ENCODE measurements around the gene STXBP1. TPM values are rescaled to one million over a fixed set of nuclear protein-coding genes. Genes with fewer than 3 reads are reported as not detected.

Gene STXBP1
- total and polyA plus RNA-seq, 2 of the 13 experiments (the other 11 are each of a cell fraction or from before 2014, with no cell fraction given), result 2.9 TPM

DNA sequence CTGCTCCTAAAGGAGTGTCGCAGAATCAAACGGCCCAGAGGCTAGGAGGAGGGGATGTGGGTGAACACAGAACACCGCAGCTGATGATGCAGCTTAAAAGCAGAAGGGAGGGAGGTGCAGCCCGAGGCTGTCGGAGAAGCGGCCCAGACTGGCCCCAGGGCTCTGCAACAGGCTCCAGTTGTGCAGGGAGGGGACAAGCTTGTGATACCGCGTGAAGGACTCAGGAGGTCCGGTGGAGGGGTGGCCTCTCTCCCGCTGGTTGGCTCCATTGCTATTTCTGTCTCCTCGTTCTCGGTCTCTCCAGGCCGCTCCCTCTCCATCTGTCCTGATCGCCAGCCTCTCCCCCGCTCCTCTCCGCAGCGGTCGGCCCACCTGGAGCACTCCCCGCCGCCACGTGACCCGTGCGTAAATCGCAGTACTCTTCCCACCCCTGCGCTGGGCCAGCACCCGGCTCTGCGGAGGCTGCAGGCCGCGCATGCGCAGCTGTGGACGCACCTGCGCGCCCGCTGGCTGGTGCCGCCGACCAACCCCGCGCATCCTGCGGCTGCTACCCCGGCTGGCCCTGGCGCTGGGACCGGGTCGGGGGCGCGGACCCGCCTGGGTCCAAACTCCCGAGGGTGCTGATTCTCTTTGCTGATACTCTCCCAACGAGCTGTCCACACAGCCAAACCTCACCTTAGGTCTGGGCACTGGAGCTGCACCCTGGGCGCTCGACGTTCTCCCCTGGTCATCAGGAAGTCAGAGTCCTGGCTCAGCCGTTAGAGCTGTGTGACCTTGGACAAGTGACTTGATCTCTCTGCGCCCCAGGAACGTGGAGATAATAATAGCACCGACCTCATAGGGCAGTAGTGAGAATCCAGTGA is 3.7 kb upstream of the STXBP1 start (continued):
- TF ChIP-seq, protein P1, sequence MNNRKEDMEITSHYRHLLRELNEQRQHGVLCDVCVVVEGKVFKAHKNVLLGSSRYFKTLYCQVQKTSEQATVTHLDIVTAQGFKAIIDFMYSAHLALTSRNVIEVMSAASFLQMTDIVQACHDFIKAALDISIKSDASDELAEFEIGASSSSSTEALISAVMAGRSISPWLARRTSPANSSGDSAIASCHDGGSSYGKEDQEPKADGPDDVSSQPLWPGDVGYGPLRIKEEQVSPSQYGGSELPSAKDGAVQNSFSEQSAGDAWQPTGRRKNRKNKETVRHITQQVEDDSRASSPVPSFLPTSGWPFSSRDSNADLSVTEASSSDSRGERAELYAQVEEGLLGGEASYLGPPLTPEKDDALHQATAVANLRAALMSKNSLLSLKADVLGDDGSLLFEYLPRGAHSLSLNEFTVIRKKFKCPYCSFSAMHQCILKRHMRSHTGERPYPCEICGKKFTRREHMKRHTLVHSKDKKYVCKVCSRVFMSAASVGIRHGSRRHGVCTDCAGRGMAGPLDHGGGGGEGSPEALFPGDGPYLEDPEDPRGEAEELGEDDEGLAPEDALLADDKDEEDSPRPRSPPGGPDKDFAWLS (CRISPR knock-in tag; IDR thresholded peaks at IDR 0.05; ENCODE audit: borderline replicate concordance), result no peak
- TF ChIP-seq FOSL2 (CRISPR knock-in tag; IDR thresholded peaks at IDR 0.05) (no peak), PRPF4 (IDR thresholded peaks at IDR 0.05; ENCODE audit: low read depth, low read length, poor library complexity, severe bottlenecking) (no peak), KIAA2018 (CRISPR knock-in tag; IDR thresholded peaks at IDR 0.05; ENCODE audit: borderline replicate concordance) (no peak), GABPA (IDR thresholded peaks at IDR 0.05; ENCODE audit: low read depth, low read length) (no peak), GABPA (CRISPR knock-in tag; IDR thresholded peaks at IDR 0.05; ENCODE audit: low read depth) (no peak), TP53 (CRISPR knock-in tag; conservative IDR thresholded peaks at IDR 0.05) (no peak), ZNF709 (CRISPR knock-in tag; IDR thresholded peaks at IDR 0.05) (peak; percentile 84; the same call in 1 of the 2 replicates), ZNF546 (CRISPR knock-in tag; conservative IDR thresholded peaks at IDR 0.05) (no peak), FOXP1 (IDR thresholded peaks at IDR 0.05) (no peak), FOXP1 (CRISPR knock-in tag; IDR thresholded peaks at IDR 0.05) (no peak), MEIS2 (CRISPR knock-in tag; IDR thresholded peaks at IDR 0.05) (no peak), ZNF276 (CRISPR knock-in tag; IDR thresholded peaks at IDR 0.05; ENCODE audit: low read depth) (no peak)
- TF ChIP-seq, protein P2, sequence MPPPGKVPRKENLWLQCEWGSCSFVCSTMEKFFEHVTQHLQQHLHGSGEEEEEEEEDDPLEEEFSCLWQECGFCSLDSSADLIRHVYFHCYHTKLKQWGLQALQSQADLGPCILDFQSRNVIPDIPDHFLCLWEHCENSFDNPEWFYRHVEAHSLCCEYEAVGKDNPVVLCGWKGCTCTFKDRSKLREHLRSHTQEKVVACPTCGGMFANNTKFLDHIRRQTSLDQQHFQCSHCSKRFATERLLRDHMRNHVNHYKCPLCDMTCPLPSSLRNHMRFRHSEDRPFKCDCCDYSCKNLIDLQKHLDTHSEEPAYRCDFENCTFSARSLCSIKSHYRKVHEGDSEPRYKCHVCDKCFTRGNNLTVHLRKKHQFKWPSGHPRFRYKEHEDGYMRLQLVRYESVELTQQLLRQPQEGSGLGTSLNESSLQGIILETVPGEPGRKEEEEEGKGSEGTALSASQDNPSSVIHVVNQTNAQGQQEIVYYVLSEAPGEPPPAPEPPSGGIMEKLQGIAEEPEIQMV (CRISPR knock-in tag; IDR thresholded peaks at IDR 0.05; ENCODE audit: low read depth), result 0 out of 2 replicates have a peak, but pooled peaks have one; percentile 52
- TF ChIP-seq, protein P3, sequence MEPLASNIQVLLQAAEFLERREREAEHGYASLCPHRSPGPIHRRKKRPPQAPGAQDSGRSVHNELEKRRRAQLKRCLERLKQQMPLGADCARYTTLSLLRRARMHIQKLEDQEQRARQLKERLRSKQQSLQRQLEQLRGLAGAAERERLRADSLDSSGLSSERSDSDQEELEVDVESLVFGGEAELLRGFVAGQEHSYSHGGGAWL (CRISPR knock-in tag; IDR thresholded peaks at IDR 0.05), result peak; percentile 96

Data from HepG2 (cell line).